ENCODE results near the gene SOX6. TPM values are rescaled to one million over a fixed set of nuclear protein-coding genes. Genes with fewer than 3 reads are reported as not detected.
"Not testable (repeated sequence)": the region's sequence is repeated elsewhere in the genome, so short reads cannot be mapped to it uniquely, and the experiment has no call there.

Gene SOX6
- total and polyA plus RNA-seq, 4 donors: under 0.01 to 11.8 (median 4.8) TPM

DNA sequence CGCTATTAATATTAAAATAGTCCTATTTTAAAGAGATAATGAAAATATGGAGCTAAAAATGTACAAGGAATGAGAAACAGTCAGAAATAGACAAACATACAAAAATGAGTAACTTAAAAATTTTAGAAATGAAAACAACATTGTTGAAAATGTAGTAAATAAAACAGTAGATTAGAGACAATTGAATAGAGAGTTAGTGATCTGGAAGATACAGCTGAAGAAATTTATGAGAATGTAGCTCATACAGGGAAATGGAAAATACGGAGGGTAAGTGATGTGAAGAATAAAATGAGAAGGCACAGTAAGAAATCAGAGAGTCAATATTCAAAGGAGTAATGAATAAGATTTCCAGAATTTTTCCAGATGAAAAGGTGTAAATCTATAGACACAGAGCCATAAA, 424.8 kb downstream of the SOX6 start:
- H3K4me1 ChIP-seq (ENCODE audit: control insufficient read depth in 1 of 2, insufficient read depth in 2 of 2, low read length in 2 of 2): no peaks in the 10 kb centered on the region
- intact Hi-C loops (cut with DNase I): no loop called here
- no peaks in the 10 kb centered on the region for H3K36me3 ChIP-seq (ENCODE audit: control insufficient read depth in 1 of 2, insufficient read depth in 2 of 2, low read length in 1 of 2)
- ATAC-seq (ENCODE audit: low FRiP score): no peak
- no peak overlapping the region for H3K27ac ChIP-seq (ENCODE audit: low read depth in 1 of 2, low read length in 2 of 2)
- no peak overlapping the region for H3K4me3 ChIP-seq (ENCODE audit: low read length in 2 of 2)
- DNase-seq: no peak
- no peaks in the 10 kb centered on the region for H3K27me3 ChIP-seq (ENCODE audit: control insufficient read depth in 1 of 2, insufficient read depth in 2 of 2, low read length in 1 of 2)
- H3K9me3 ChIP-seq (ENCODE audit: control insufficient read depth, low read length): no peaks in the 10 kb centered on the region
- 95 to 98% methylated on average over 2 of the region's 2 CpGs for WGBS, 2 donors

DNA sequence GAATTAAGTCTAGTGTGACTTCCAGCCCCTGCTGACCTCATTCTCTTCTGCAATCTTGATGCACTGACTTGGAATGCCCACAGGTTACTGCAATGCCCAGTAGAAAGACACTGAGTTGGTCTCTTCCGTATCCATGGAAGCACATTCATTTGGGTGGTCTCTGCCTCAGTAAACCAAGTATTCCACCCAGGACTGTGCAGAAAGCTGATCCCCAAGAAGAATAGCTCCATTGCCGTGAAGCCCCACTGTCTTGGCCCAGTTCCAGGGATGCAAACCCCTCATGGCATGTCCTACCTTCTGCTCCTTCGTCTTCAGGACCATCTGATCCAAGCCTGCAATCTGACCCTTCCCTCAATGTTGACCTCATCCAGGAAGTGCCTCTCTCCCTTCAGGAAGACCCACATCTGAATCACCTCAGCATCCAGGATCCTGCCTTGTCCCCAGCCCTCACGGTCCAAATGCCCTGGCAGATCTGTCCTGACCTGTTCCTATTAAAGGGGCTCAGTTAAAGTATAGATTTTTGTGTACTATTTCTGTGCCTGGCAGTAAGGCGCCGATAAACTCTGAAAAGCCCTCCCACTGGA, 425.8 kb downstream of the SOX6 start:
- Histone ChIP-seq H3K27me3 (ENCODE audit: control insufficient read depth in 1 of 2, insufficient read depth in 2 of 2, low read length in 1 of 2) (no peaks in the 10 kb centered on the region), H3K27ac (ENCODE audit: low read depth in 1 of 2, low read length in 2 of 2) (no peak overlapping the region), H3K9me3 (ENCODE audit: control insufficient read depth, low read length) (no peaks in the 10 kb centered on the region), H3K36me3 (ENCODE audit: control insufficient read depth in 1 of 2, insufficient read depth in 2 of 2, low read length in 1 of 2) (no peaks in the 10 kb centered on the region), H3K4me1 (ENCODE audit: control insufficient read depth in 1 of 2, insufficient read depth in 2 of 2, low read length in 2 of 2) (no peaks in the 10 kb centered on the region), H3K4me3 (ENCODE audit: low read length in 2 of 2) (no peak overlapping the region)
- WGBS, 2 donors: 79 to 82% methylated on average over 6 of the region's 6 CpGs
- ATAC-seq (ENCODE audit: low FRiP score) (no peak), DNase-seq (no peak)
- intact Hi-C loops (cut with DNase I): no loop called here

DNA sequence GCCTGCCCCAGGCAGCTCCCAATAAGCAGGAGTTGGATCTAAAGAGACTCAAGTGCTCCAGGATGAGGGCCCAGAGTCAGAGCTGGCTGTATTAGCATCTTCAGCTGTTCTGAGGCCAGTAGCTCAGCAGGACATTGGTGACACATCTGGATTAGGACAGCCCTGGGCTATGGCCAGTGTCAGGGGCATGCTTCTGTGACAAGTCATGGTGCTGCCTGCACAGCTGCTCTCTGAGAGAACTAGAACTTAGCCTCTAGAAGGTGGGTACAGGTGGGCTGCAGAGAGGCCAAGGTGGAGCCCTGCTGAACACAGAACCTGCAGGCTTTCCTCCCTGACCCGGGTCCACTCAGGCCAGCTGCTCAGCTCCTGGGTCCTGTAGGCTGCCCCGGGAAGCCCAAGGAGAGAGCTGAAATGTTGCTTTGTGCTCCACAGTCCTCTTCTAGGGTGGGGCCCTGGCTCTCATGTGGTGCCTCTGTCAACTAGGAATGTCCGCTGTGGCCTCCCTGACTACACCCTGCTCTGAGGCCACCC, 426.9 kb downstream of the SOX6 start:
- ATAC-seq (ENCODE audit: low FRiP score): no peak
- 94 to 95% methylated on average over 3 of the region's 3 CpGs for WGBS, 2 donors
- H3K4me3 ChIP-seq (ENCODE audit: low read length in 2 of 2): no peak overlapping the region
- intact Hi-C loops (cut with DNase I): no loop called here
- DNase-seq: no peak
- no peaks in the 10 kb centered on the region for H3K9me3 ChIP-seq (ENCODE audit: control insufficient read depth, low read length)
- H3K36me3 ChIP-seq (ENCODE audit: control insufficient read depth in 1 of 2, insufficient read depth in 2 of 2, low read length in 1 of 2): no peaks in the 10 kb centered on the region
- no peak overlapping the region for H3K27ac ChIP-seq (ENCODE audit: low read depth in 1 of 2, low read length in 2 of 2)
- H3K27me3 ChIP-seq (ENCODE audit: control insufficient read depth in 1 of 2, insufficient read depth in 2 of 2, low read length in 1 of 2): no peaks in the 10 kb centered on the region
- H3K4me1 ChIP-seq (ENCODE audit: control insufficient read depth in 1 of 2, insufficient read depth in 2 of 2, low read length in 2 of 2): no peaks in the 10 kb centered on the region

DNA sequence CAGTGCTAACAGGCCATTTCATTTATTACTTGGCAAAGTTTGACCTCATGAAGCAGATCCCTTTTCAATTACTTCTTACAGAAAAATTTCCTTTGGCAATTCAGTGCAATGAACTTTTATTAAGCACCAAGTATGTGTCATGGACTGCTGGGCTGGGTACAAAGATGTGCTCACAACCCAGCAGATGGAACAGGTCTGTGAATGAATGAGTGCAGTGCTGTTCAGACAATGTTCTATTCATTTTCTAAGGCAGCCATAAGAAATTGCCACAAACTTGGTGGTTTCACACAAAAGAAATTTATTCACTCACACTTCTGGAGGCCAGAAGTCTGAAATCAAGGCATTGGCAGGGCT, 428.5 kb downstream of the SOX6 start:
- Histone ChIP-seq H3K4me3 (ENCODE audit: low read length in 2 of 2) (no peak overlapping the region), H3K27ac (ENCODE audit: low read depth in 1 of 2, low read length in 2 of 2) (no peak overlapping the region), H3K4me1 (ENCODE audit: control insufficient read depth in 1 of 2, insufficient read depth in 2 of 2, low read length in 2 of 2) (no peaks in the 10 kb centered on the region), H3K9me3 (ENCODE audit: control insufficient read depth, low read length) (no peaks in the 10 kb centered on the region), H3K27me3 (ENCODE audit: control insufficient read depth in 1 of 2, insufficient read depth in 2 of 2, low read length in 1 of 2) (no peaks in the 10 kb centered on the region), H3K36me3 (ENCODE audit: control insufficient read depth in 1 of 2, insufficient read depth in 2 of 2, low read length in 1 of 2) (no peaks in the 10 kb centered on the region)
- ATAC-seq (ENCODE audit: low FRiP score) (no peak), DNase-seq (no peak)
- intact Hi-C loops (cut with DNase I): no loop called here

DNA sequence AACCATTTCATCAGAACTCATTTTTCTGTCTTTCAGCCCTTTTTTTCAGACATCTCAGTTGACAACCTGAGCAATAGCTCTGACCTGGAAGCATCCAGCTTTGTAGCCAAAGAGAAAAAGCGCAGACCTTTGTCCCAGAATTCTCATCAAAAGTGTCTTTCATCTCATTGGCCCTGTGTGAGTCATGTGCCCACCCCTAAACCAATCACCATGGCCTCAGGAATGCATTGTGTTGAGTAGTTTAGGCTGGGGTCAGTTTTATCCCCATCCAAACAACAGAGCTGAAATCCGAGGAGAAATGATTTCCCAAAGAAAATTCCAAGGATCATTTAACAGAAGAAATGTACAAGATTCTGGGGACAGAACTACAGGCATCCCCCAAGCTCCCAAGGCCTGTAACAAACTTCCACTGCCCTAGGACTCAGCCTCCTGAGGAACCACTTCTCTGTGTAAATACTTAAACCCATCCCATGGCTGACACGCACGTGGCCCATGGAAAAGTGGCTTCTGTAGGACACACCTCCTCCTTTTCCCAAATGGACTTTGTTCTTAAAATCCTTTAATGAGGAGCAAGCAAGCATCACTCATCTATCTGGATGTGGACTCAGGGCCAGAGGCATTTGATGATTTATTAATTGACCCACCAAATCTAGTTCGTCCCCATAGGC, 429.0 kb downstream of the SOX6 start:
- no peaks in the 10 kb centered on the region for H3K36me3 ChIP-seq (ENCODE audit: control insufficient read depth in 1 of 2, insufficient read depth in 2 of 2, low read length in 1 of 2)
- no peaks in the 10 kb centered on the region for H3K9me3 ChIP-seq (ENCODE audit: control insufficient read depth, low read length)
- H3K27me3 ChIP-seq (ENCODE audit: control insufficient read depth in 1 of 2, insufficient read depth in 2 of 2, low read length in 1 of 2): no peaks in the 10 kb centered on the region
- WGBS, 2 donors: 89 to 90% methylated on average over 5 of the region's 5 CpGs
- intact Hi-C loops (cut with DNase I): no loop called here
- ATAC-seq (ENCODE audit: low FRiP score): no peak
- H3K27ac ChIP-seq (ENCODE audit: low read depth in 1 of 2, low read length in 2 of 2): no peak overlapping the region
- H3K4me3 ChIP-seq (ENCODE audit: low read length in 2 of 2): no peak overlapping the region
- no peak for DNase-seq
- H3K4me1 ChIP-seq (ENCODE audit: control insufficient read depth in 1 of 2, insufficient read depth in 2 of 2, low read length in 2 of 2): no peaks in the 10 kb centered on the region

DNA sequence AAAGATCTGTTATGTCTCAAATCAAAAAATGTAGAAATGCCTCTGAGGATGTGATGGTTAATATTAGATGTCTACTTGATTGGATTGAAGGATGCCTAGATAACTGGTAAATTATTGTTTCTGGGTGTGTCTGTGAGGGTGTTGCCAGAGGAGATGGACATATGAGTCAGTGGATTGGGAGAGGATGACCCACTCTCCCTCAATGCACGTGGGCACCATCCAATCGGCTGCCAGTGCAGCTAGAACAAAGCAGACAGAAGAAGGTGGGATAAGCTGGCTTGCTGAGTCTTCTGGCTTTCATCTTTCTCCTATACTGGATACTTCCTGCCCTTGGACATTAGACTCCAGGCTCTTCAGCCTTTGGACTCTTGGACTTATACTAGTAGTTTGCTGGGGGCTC, 430.3 kb downstream of the SOX6 start:
- no peak for DNase-seq
- ATAC-seq (ENCODE audit: low FRiP score): no peak
- H3K27ac ChIP-seq (ENCODE audit: low read depth in 1 of 2, low read length in 2 of 2): no peak overlapping the region
- WGBS, 2 donors: 74 to 88% methylated on average over 2 of the region's 2 CpGs
- no peaks in the 10 kb centered on the region for H3K27me3 ChIP-seq (ENCODE audit: control insufficient read depth in 1 of 2, insufficient read depth in 2 of 2, low read length in 1 of 2)
- H3K4me3 ChIP-seq (ENCODE audit: low read length in 2 of 2): no peak overlapping the region
- no peaks in the 10 kb centered on the region for H3K36me3 ChIP-seq (ENCODE audit: control insufficient read depth in 1 of 2, insufficient read depth in 2 of 2, low read length in 1 of 2)
- H3K4me1 ChIP-seq (ENCODE audit: control insufficient read depth in 1 of 2, insufficient read depth in 2 of 2, low read length in 2 of 2): no peaks in the 10 kb centered on the region
- H3K9me3 ChIP-seq (ENCODE audit: control insufficient read depth, low read length): no peaks in the 10 kb centered on the region
- intact Hi-C loops (cut with DNase I): no loop called here

DNA sequence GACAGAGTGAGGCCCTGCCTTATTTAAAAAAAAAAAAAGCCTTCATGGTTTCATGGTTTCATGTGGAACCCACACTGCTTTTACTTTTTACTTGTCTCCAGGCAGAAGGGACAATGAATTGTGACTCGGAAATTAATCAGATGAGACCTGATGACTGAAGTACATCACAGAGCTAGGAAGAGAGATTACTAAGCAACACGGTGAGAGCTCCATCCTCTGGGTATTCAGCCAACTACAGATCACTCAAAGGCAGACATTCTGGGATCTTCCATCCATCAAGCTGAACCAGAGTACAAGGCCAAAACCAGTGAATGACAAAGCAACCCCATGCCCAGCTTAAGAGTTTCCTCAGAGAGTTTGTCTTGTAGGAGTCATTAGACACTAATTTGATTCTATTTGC, 433.2 kb downstream of the SOX6 start:
- H3K4me3 ChIP-seq (ENCODE audit: low read length in 2 of 2): no peak overlapping the region
- no peaks in the 10 kb centered on the region for H3K9me3 ChIP-seq (ENCODE audit: control insufficient read depth, low read length)
- no peak for ATAC-seq (ENCODE audit: low FRiP score)
- intact Hi-C loops (cut with DNase I): no loop called here
- no peak overlapping the region for H3K27ac ChIP-seq (ENCODE audit: low read depth in 1 of 2, low read length in 2 of 2)
- no peaks in the 10 kb centered on the region for H3K36me3 ChIP-seq (ENCODE audit: control insufficient read depth in 1 of 2, insufficient read depth in 2 of 2, low read length in 1 of 2)
- no peaks in the 10 kb centered on the region for H3K27me3 ChIP-seq (ENCODE audit: control insufficient read depth in 1 of 2, insufficient read depth in 2 of 2, low read length in 1 of 2)
- H3K4me1 ChIP-seq (ENCODE audit: control insufficient read depth in 1 of 2, insufficient read depth in 2 of 2, low read length in 2 of 2): no peaks in the 10 kb centered on the region
- 61 to 69% methylated on average over 2 of the region's 2 CpGs for WGBS, 2 donors
- DNase-seq: no peak

DNA sequence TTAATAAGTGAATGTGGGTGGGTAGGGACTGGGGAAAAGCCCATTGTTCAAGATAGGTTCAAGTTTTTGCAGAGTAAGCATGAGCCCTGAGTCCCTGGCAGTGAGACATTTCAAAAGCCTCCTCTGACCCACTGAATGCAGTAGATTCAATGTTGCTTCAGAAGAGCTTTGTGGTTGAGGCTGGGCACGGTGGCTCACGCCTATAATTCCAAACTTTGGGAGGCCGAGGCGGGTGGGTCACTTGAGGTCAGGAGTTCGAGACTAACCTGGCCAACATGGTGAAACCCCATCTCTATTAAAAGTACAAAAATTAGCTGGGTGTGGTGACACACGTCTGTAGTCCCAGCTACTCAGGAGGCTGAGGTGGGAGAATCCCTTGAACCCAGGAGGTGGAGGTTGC, 433.6 kb downstream of the SOX6 start:
- not testable (repeated sequence) for ATAC-seq (ENCODE audit: low FRiP score); DNase-seq
- 94 to 96% methylated on average over 6 of the region's 6 CpGs for WGBS, 2 donors

DNA sequence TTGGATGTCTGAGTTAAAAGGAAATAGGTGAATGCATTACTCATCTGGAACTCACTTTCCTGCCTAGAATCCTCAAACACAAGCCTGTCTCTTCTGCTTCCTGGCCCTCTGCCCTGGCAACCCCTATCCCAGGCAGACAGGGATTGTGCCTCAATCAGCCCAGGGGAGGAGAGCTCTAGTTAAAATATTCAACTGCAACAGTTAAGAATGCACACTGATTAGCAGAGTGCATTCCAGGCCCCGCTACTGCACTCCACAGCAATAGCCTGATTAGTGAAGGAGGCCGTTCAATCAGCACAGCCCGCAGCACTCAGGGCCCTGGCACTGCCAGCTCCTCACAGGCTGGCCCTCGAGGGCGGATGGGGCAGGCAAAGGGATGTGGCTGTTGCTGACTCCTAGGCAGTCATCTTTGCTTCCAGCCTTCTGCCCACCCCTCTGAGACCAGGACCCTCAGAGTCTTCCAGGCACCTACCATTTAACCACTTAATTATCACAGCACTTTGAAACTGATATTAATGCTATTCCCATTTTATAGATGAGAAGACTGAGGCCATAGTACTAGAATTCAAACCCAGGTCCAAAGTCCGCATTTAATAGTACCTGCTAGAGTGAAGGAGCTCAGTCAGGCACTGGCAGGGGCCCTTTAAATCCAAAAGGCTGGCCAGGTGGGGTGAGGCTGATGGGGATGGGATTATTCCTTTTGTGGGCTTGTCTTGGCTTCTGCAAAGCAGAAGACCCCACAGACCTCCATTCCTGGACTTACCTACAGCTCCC, 435.3 kb downstream of the SOX6 start:
- Histone ChIP-seq H3K4me3 (ENCODE audit: low read length in 2 of 2) (no peak overlapping the region), H3K27me3 (ENCODE audit: control insufficient read depth in 1 of 2, insufficient read depth in 2 of 2, low read length in 1 of 2) (no peaks in the 10 kb centered on the region), H3K36me3 (ENCODE audit: control insufficient read depth in 1 of 2, insufficient read depth in 2 of 2, low read length in 1 of 2) (no peaks in the 10 kb centered on the region), H3K9me3 (ENCODE audit: control insufficient read depth, low read length) (no peaks in the 10 kb centered on the region), H3K27ac (ENCODE audit: low read depth in 1 of 2, low read length in 2 of 2) (no peak overlapping the region), H3K4me1 (ENCODE audit: control insufficient read depth in 1 of 2, insufficient read depth in 2 of 2, low read length in 2 of 2) (no peaks in the 10 kb centered on the region)
- ATAC-seq (ENCODE audit: low FRiP score) (no peak), DNase-seq (no peak)
- 89 to 94% methylated on average over 6 of the region's 6 CpGs for WGBS, 2 donors
- intact Hi-C loops (cut with DNase I): no loop called here

More for the DNA sequence above, 433.6 kb downstream of the SOX6 start:
- intact Hi-C loops (cut with DNase I); H3K27me3 ChIP-seq (ENCODE audit: control insufficient read depth in 1 of 2, insufficient read depth in 2 of 2, low read length in 1 of 2); H3K4me3 ChIP-seq (ENCODE audit: low read length in 2 of 2); H3K36me3 ChIP-seq (ENCODE audit: control insufficient read depth in 1 of 2, insufficient read depth in 2 of 2, low read length in 1 of 2); H3K9me3 ChIP-seq (ENCODE audit: control insufficient read depth, low read length); H3K27ac ChIP-seq (ENCODE audit: low read depth in 1 of 2, low read length in 2 of 2); H3K4me1 ChIP-seq (ENCODE audit: control insufficient read depth in 1 of 2, insufficient read depth in 2 of 2, low read length in 2 of 2): not testable (repeated sequence)
